Measurements from ENCODE around the gene AUP1.

DNA sequence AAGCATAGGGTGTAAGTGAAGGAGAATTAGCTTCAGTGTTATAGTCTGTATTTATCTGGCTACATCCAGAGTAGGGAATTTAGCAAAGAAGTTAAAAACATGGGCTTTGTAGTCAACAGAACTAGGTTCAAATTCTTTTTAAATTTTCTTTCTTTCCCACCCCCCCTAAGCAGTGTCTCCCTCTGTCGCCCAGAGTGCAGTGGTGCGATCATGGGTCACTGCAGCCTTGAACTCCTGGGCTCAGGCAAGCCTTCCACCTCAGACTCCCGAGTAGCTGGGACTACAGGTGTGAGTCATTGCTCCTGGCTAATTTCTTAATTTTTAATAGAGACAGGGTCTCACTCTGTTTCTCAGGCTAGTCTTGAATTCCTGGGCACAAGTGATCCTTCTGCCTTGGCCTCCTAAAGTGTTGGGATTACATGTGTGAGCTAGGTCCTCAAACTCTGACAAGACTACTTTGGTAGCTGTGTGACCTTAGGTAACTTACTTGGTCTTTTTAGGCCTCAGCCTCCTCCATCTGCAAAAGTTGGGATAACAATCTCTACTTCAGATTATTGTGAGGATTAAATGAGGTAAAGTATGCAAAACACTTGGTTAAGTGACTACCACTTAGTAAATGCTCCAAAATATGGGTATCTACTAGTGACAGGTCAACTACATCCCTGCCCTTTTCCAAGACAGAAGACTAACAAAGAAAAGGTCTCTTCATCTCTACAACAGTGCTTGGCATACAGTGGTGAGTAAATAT lies 42.8 kb upstream of the AUP1 start:
- TF ChIP-seq, protein P1, sequence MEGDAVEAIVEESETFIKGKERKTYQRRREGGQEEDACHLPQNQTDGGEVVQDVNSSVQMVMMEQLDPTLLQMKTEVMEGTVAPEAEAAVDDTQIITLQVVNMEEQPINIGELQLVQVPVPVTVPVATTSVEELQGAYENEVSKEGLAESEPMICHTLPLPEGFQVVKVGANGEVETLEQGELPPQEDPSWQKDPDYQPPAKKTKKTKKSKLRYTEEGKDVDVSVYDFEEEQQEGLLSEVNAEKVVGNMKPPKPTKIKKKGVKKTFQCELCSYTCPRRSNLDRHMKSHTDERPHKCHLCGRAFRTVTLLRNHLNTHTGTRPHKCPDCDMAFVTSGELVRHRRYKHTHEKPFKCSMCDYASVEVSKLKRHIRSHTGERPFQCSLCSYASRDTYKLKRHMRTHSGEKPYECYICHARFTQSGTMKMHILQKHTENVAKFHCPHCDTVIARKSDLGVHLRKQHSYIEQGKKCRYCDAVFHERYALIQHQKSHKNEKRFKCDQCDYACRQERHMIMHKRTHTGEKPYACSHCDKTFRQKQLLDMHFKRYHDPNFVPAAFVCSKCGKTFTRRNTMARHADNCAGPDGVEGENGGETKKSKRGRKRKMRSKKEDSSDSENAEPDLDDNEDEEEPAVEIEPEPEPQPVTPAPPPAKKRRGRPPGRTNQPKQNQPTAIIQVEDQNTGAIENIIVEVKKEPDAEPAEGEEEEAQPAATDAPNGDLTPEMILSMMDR (IDR thresholded peaks at IDR 0.05): no peak
- no peak for TF ChIP-seq POLR2A (IDR thresholded peaks at IDR 0.05)

Data from esophagus squamous epithelium (tissue), 4 donors.